Measurements from ENCODE around the gene BRD4. TPM values are rescaled to one million over a fixed set of nuclear protein-coding genes. Genes with fewer than 3 reads are reported as not detected.

The BRD4 gene
- total and polyA plus RNA-seq, 10 of the 15 experiments (the other 5 are each of a cell fraction or from before 2014, with no cell fraction given): 5.3 to 84.4 (median 11.8) TPM

DNA sequence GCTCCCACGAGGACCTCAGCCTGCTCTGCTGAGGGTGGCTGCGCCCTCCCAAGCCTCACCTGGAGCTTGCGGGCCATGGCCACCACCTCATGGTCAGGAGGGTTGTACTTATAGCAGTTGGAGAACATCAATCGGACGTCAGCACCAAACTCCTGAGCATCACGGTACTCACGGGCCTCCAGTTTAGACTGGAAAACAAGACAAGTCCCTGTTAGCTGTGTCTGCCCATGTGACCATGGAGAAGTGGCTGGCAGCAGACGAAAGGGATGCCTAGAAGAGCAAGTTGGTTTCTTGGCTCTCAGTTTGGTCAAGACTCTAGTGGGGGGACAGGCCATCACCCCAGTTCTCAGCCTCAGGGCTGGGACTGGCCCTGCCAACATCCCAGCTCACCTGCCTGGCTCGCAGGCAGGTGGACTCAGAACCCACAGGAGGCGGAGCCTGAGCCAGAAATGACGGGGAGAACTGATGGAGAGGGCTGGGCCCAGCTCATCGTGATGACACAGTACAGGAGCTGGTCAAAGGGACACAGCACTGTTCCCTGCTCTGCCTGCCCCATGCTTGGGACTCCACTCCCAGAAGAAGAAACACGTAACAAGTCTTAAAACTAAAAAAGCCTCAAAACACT lies 68.9 kb downstream of the BRD4 start:
- WGBS (ENCODE audit: insufficient coverage, insufficient replicate concordance, low lambda C conversion rate, missing lambda C conversion rate): 86% methylated on average over 13 of the region's 13 CpGs
- no peak for ATAC-seq
- Histone ChIP-seq H2AFZ (ENCODE audit: control insufficient read depth, low read depth, low read length) (no peak overlapping the region), H3K36me3 (ENCODE audit: control insufficient read depth in 2 of 2, insufficient read depth in 2 of 2, low read length in 1 of 2) (peaks cover 39 to 66% of the 10 kb centered on the region in 2 experiments), H3K9me3 (replicated peaks; ENCODE audit: control insufficient read depth, insufficient read depth, low read length) (no peaks in the 10 kb centered on the region), H3K4me2 (ENCODE audit: control insufficient read depth, insufficient read depth) (no peak overlapping the region), H3K79me2 (ENCODE audit: control insufficient read depth, insufficient read depth, low read length) (0 out of 2 replicates have a peak, but pooled peaks cover 2% of the 10 kb centered on the region), H3K4me3 (no peak overlapping the region), H3K4me1 (ENCODE audit: control insufficient read depth, insufficient read depth, low read length) (no peaks in the 10 kb centered on the region), H3K27me3 (replicated peaks in 1 of 2; ENCODE audit: control insufficient read depth in 2 of 2, insufficient read depth in 2 of 2, low read length in 1 of 2) (no peaks in the 10 kb centered on the region), H3K9ac (ENCODE audit: control insufficient read depth, insufficient read depth, low read length) (no peak overlapping the region), H3K27ac (ENCODE audit: control insufficient read depth, insufficient read depth) (no peak overlapping the region), H4K20me1 (ENCODE audit: control insufficient read depth, insufficient read depth) (peaks cover 5% of the 10 kb centered on the region; the same call in 1 of the 2 replicates)
- TF ChIP-seq EED (IDR thresholded peaks at IDR 0.05; ENCODE audit: low read depth) (no peak), RBBP5 (conservative IDR thresholded peaks at IDR 0.05) (no peak), CBX3 (IDR thresholded peaks at IDR 0.05; ENCODE audit: borderline replicate concordance, low read depth) (no peak), JUND (IDR thresholded peaks at IDR 0.05; ENCODE audit: low read depth, low read length) (no peak), SPI1 (IDR thresholded peaks at IDR 0.05; ENCODE audit: borderline replicate concordance, insufficient read depth, low read depth, low read length) (no peak), KAT2A (conservative IDR thresholded peaks at IDR 0.05; ENCODE audit: control insufficient read depth, low read depth, low read length) (no peak), ZNF24 (IDR thresholded peaks at IDR 0.05) (no peak), TCF3 (IDR thresholded peaks at IDR 0.05; ENCODE audit: borderline replicate concordance, insufficient read depth, low read depth, low read length) (no peak)
- no peak for DNase-seq (ENCODE audit: low read depth, low spot score)
- CTCF ChIA-PET: interaction anchor here (0.7 to 1.8 kb wide), 6 partner anchors 62 to 293 kb away, joined by 3 to 6 read pairs (median 4); partner anchors contain the start of gene AKAP8L
- RAD21 ChIA-PET (ENCODE audit: unreplicated experiment): interaction anchor here (0.6 to 1.0 kb wide), 3 partner anchors 117 to 155 kb away, joined by 4 to 5 read pairs (median 4); partner anchors contain the start of genes AKAP8 and AKAP8L
- FAIRE-seq: no peak
- intact Hi-C loops (cut with micrococcal nuclease; ENCODE audit: unreplicated experiment) (loop anchor here (5.0 kb wide), 1 partner anchor 114 kb away; the partner anchor contains the start of gene AKAP8), in situ Hi-C loops (cut with MboI) (no loop called here)
- POLR2A ChIA-PET: interaction anchor here (0.6 kb wide), 1 partner anchor 39 kb away, joined by 5 read pairs; no protein-coding TSS in a partner anchor
- SMC1A ChIA-PET (ENCODE audit: uncharacterized antibody, unreplicated experiment): interaction anchor here (1.3 kb wide), 1 partner anchor 115 kb away, joined by 6 read pairs; no protein-coding TSS in a partner anchor
- BruUV-seq (replicated peaks): no TSS peak
